Mucosa of descending colon (tissue), 3 donors: ENCODE data around the gene RTN4IP1. TPM values are rescaled to one million over a fixed set of nuclear protein-coding genes. Genes with fewer than 3 reads are reported as not detected.
"Not testable (repeated sequence)": the region's sequence is repeated elsewhere in the genome, so short reads cannot be mapped to it uniquely, and the experiment has no call there.

ENCODE experiments used
- ATAC-seq: fragments of 200-7000 bp; cut with Tn5 transposase; one replicate; pipeline ENCODE4 v1.9.1; 2020; ENCODE audit warnings: mild to moderate bottlenecking, moderate library complexity
- DNase-seq, 3 donors: peaks; one replicate each; pipeline ENCODE4 v3.0.0-alpha.2; 2020
- H3K36me3 ChIP-seq: fragments of 200-600 bp; one replicate; pipeline ENCODE4 v1.8.0; 2021; ENCODE audit warnings: low read depth, mild to moderate bottlenecking
- H3K4me1 ChIP-seq: fragments of 200-600 bp; one replicate; pipeline ENCODE4 v1.8.0; 2021; ENCODE audit warnings: low read depth, mild to moderate bottlenecking
- H3K4me3 ChIP-seq: fragments of 200-600 bp; one replicate; pipeline ENCODE4 v1.8.0; 2021; ENCODE audit warnings: mild to moderate bottlenecking
- H3K9me3 ChIP-seq: fragments of 200-600 bp; one replicate; pipeline ENCODE4 v1.8.0; 2021; ENCODE audit warnings: mild to moderate bottlenecking
- CTCF ChIP-seq: fragments of 200-600 bp; IDR thresholded peaks from one replicate; pipeline ENCODE4 v1.8.0; 2022; ENCODE audit warnings: antibody characterized with exemption, mild to moderate bottlenecking
- intact Hi-C, 2 donors: fragments of 100-400 bp; cut with DNase I in 1 of 2; cut with micrococcal nuclease in 1 of 2; formaldehyde crosslinking; loops; one replicate each; pipeline versions ENCODE4 v1.11.0 to v1.11.1; 2022; cut with DNase I, micrococcal nuclease
- total RNA-seq, 3 donors: library from RNA; stranded (reverse); fragmentation: NEBNext Ultra II Directional in 2 of 3; extraction: Animal tissue kit (Norgen Biotek cat#: 25700) in 2 of 3; gene quantifications; one replicate each; pipeline versions ENCODE4 v1.2.1 to v1.2.4, GENCODE V29; 2021 to 2023
- donor health status: DM: no; HTN: no; CAD: no; lungs with moderate emphysema.
- donor health status: DM: no; HTN: no; CAD: no.
- donor health status: DM: no; HTN: yes; CAD: no.

The RTN4IP1 gene
- total RNA-seq, 3 donors from 2014 or later, result 8.3 to 12.8 (median 9.8) TPM

DNA sequence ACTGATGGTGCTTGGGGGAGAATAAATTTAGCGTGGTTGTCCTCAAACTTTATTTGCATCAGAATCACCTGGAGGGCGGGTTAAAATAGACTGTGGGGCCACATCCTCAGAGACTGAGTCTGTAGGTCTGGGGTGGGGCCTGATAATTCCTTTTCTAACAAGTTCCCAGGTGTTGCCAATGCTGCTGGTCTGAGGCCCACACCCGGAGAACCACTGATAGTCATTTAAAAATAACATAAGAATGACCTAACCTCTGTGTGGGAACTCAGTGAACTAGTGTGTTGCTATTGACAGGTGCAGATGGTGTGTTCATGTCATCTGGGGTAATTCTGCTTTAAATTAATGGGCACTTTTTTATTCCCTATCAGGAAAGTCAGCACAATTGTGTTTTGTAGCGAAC is 64.8 kb downstream of the RTN4IP1 start:
- intact Hi-C loops, result loop anchor here in 1 of 2 donors (10.0 kb wide), 1 partner anchor 230 kb away; no protein-coding TSS in a partner anchor
- no peak overlapping the region for H3K4me3 ChIP-seq
- DNase-seq (no peak), ATAC-seq (peak; percentile 12)
- peaks cover 4% of the 10 kb centered on the region for H3K36me3 ChIP-seq
- no peak for TF ChIP-seq CTCF
- H3K9me3 ChIP-seq, result no peaks in the 10 kb centered on the region
- H3K4me1 ChIP-seq, result no peaks in the 10 kb centered on the region

GRCh38 chr6:106563614-106564013 is 65.7 kb downstream of the RTN4IP1 start:
- H3K4me1 ChIP-seq, result no peaks in the 10 kb centered on the region
- TF ChIP-seq CTCF, result no peak
- ATAC-seq, result no peak
- peaks cover under 1% of the 10 kb centered on the region for H3K36me3 ChIP-seq
- H3K9me3 ChIP-seq, result no peaks in the 10 kb centered on the region
- no peak for DNase-seq
- no peak overlapping the region for H3K4me3 ChIP-seq
- intact Hi-C loops, result loop anchor here in 1 of 2 donors (10.0 kb wide), 1 partner anchor 229 kb away; no protein-coding TSS in a partner anchor

DNA sequence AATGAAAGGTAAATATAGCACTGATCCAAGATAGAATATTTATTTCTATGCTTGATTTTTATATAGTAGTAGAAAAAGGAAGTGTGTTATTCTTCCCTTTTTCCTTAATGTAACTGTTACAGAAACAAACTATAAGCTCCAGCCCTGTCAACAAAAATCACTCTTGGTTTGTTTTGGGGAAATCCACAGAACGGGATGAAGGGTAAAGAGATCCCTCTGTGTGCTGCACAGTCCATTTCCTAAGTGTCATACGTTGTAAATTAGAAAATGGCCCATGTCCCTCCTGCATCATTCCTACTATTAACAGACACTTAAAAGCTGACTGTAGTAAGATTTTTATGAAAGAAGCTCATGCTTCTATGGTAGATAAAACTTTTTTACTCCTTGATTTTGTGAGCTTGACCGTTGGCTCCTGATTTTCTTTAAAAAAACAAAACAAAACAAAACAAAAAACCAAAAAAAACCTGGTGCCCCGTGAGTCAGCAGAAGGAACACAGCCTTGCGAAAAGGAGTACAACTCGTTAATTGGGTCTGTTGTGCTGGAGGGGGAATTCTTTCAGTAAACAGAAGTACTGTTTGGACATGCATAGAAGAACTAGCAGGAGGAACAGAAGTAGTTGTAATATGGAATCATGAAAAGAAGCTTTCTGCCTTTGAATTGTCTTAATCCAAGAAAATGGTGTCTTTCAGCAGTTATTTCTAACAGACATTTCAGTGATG is 67.5 kb downstream of the RTN4IP1 start:
- no peak overlapping the region for H3K4me3 ChIP-seq
- DNase-seq (no peak), ATAC-seq (no peak)
- no peaks in the 10 kb centered on the region for H3K36me3 ChIP-seq
- intact Hi-C loops, result loop anchor here in 1 of 2 donors (10.0 kb wide), 1 partner anchor 227 kb away; no protein-coding TSS in a partner anchor
- no peaks in the 10 kb centered on the region for H3K9me3 ChIP-seq
- no peaks in the 10 kb centered on the region for H3K4me1 ChIP-seq
- TF ChIP-seq CTCF, result no peak

GRCh38 chr6:106560996-106561685 is 68.2 kb downstream of the RTN4IP1 start:
- no peak for DNase-seq
- Histone ChIP-seq H3K36me3 (no peaks in the 10 kb centered on the region), H3K4me1 (no peaks in the 10 kb centered on the region), H3K9me3 (no peaks in the 10 kb centered on the region), H3K4me3 (no peak overlapping the region)
- intact Hi-C loops, result loop anchor here in 1 of 2 donors (10.0 kb wide), 1 partner anchor 226 kb away; no protein-coding TSS in a partner anchor
- TF ChIP-seq CTCF, result no peak
- no peak for ATAC-seq

- H3K36me3 ChIP-seq, DNase-seq, H3K4me3 ChIP-seq, H3K9me3 ChIP-seq, ATAC-seq, H3K4me1 ChIP-seq: not testable (repeated sequence)
- intact Hi-C loops, result loop anchor here in 1 of 2 donors (10.0 kb wide), 1 partner anchor 225 kb away; no protein-coding TSS in a partner anchor
Measured at GRCh38 chr6:106559659-106560058, 69.6 kb downstream of the RTN4IP1 start.

GRCh38 chr6:106558364-106558763 is 70.9 kb downstream of the RTN4IP1 start:
- no peak for ATAC-seq
- Histone ChIP-seq H3K36me3 (no peaks in the 10 kb centered on the region), H3K4me3 (no peak overlapping the region), H3K4me1 (no peaks in the 10 kb centered on the region), H3K9me3 (no peaks in the 10 kb centered on the region)
- TF ChIP-seq CTCF, result no peak
- no peak for DNase-seq
- intact Hi-C loops, result no loop called here
